Left renal pelvis (tissue), 4 donors: ENCODE results near the gene TMED9. TPM values are rescaled to one million over a fixed set of nuclear protein-coding genes. Genes with fewer than 3 reads are reported as not detected.

ENCODE experiments used
- DNase-seq, 4 donors: peaks; one replicate each; pipeline ENCODE4 v3.0.0-alpha.2; 2013; ENCODE audit warnings: low read depth in 4 of 4, low spot score in 3 of 4
- polyA plus RNA-seq, 4 donors: library from polyadenylated mRNA; unstranded; fragments of 120-200 nt; gene quantifications; one replicate each; pipeline ENCODE4 v1.2.1, GENCODE V29; 2013; ENCODE audit not compliant: insufficient read length in 4 of 4

TMED9 gene
- polyA plus RNA-seq, 4 donors, result 147 to 156 (median 154) TPM

DNA sequence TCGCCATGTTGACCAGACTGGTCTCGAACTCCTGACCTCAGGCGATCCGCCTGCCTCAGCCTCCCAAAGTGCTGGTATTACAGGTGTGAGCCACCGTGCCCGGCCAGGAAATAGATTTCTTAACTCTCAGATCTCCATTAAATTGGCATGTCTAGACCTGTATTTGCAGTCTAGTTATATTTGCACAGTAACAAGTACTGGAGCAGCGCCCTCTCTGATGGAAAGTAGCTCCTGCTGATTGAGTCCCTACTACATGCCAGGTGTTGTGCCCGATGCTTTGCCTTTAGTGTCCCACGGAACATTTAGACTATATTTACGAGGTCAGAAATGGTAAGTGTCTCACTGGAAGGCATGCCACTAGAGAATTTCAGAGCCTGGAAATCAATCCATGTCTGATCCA lies 15.8 kb upstream of the TMED9 start:
- no peak for DNase-seq

DNA sequence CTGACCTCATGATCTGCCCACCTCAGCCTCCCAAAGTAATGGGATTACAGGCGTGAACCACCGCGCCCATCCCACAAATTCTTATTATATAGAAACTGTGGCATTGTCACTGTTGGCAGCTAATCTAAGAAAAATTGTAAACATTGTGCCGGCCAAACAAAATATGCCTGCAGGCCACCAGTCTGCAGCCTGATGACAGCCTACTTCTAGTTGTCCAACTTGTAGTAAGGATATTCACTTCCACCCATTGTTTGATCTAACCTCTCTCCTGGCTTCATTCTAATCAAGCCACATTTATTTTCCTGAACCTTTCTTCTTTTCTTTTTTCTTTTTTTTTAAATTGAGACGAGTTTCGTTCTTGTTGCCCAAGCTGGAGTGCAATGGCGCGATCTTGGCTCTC lies 13.7 kb upstream of the TMED9 start:
- DNase-seq, result no peak

DNA sequence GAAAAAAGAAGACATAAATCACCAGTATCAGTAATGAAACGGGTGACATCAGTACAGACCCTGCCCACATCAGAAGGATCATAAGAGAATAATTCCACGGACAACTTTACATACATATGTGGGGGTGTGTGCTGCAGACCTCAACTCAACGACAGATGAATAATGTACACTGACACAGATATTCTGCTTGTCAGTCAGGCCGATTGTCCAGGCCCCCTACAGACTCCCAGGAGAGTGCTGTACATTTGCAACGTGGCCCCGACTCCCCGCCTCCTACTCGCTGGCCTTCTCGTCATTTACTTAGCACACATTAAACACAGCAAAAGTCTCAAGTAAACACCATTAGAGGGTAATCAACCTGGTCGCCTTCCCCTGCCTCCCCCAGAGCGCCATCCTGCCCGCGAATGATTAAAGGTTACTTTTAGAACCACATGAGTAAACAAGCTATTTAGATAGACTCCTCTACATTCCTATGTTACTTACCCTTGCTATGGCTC lies 3.5 kb upstream of the TMED9 start:
- no peak for DNase-seq

DNA sequence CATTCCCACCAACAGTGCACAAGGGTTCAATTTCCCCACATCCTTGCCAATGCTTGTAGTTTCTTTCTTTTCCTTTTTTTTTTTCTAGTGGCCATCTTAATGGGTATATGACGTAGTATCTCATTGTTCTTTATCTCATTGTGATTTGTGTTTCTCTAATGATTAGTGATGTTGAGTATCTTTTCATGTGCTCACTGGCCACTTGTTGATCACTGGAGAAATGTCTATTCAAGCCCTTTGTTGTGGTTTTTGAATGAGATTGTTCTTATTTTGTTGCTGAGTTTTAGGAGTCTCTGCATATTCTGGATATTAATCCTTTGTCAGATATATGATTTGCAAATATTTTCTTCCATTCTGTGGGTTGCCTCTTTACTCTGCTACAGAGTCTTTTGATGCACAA lies 1.6 kb upstream of the TMED9 start:
- DNase-seq, result no peak

DNA sequence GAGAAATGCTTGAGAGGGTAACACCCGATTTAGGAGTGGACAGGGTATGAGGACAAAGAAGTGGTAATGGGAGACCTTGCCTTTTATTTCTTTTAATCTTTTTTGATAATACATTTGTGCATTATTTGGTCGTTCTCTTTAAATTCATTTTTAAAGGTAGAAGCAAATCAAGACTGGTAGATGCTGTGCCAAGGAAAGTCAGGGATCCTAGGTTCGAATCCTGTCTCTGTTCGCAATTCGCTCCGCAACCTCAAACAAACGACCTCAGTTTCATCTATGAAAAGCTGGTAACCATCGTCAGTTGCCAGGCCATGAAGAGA lies 353 bp upstream of the TMED9 start:
- no peak for DNase-seq

DNA sequence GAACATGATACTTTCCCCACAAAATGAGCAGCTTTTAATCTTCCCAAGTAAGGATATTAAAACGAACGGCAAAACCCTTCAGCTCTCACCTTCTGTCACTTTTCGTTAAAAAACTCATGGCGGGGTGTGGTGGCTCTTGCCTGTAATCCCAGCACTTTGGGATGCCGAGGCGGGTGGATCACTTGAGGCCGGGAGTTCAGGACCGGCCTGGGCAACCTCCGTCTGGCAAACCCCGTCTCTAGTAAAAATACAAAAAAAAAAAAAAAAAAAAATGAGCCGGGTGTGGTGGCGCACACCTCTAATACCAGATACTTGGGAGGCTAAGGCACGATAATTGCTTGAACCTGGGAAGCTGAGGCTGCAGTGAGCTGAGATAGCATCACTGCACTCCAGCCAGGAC lies 902 bp downstream of the TMED9 start:
- DNase-seq, result no peak

DNA sequence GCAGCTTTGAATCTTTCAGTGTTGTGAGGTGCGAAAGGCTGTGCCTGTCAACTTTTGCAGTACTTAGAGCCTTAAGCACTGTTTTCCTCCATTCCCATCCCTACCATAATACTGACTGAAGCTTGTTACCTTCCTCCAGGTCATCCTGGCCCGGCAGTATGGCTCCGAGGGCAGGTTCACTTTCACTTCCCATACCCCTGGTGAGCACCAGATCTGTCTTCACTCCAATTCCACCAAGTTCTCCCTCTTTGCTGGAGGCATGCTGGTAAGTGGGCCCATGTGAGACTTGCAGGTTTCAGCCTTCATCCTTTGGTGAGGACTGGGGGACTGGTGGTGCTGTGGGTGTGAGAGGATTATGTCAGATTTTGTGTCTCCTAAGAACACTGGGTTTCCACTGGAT lies 1.5 kb downstream of the TMED9 start:
- no peak for DNase-seq

DNA sequence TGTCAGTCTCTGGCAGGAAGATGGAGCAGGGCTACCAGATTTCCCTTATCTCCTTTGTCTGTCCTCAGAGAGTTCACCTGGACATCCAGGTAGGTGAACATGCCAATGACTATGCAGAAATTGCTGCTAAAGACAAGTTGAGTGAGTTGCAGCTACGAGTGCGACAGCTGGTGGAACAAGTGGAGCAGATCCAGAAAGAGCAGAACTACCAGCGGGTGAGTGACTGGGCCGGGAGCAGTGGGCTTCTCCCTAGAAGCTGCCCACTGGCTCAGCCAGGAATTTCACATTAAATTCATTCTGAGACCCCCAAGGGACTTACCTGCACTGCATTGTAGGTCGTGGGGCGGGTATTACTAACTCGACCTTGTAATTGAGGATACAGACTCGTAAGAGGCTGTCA lies 2.1 kb downstream of the TMED9 start:
- no peak for DNase-seq

DNA sequence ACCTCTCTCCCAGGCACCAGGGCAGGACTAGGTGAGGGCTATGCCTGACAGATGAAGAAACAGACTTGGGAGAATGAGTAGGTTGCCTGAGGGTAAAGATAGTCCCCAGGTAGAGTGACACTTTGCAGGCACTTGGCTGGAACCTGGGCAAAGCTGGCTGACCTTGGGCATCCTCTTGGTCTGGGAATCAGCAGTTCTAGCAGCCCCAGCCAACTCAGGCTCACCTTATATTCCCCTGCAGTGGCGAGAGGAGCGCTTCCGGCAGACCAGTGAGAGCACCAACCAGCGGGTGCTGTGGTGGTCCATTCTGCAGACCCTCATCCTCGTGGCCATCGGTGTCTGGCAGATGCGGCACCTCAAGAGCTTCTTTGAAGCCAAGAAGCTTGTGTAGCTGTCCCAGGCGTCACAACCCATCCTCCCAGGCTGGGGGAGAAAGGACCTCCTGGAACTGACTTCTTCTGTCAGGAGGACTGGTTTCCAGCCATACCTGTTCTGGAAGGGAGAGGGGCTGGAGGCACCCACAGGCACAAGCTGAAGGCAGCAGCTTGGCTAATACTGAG lies 3.1 kb downstream of the TMED9 start:
- no peak for DNase-seq

DNA sequence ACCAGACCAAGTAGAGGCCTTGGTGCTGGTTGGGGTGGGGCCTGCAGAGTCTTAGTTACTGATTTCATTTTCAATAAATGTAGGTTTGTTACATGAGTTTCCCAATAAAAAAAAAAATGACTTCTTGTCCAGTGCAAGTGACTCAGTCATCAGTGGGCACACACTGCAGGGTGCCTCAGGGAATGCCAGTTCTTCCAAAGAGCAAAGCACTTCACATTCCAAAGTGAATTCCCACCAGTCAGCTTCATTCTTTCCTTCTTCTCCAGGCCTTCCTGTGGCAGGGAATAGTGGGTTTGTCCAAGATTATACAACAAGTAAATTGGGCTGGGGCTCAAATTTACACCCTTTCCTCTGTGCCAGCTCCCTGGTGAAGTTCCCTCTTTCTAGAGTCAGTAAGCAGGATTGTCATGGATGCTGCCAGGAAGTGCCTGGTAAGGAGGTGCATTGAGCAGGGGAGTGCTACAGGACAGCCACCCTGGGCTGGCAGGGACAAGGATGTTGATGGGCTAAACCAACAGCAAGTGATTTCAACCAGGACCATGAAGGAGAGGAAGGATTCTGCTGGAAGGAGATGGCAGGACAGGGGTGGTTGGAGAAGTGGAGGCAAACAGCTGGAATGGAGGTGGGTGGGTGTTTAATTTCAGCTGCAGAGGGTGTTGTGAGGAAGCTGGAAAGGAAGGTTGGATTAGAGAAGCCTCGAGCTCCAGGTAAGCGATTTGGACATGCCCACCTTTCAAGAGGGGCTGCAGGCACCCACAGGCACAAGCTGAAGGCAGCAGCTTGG lies 4.2 kb downstream of the TMED9 start:
- no peak for DNase-seq

DNA sequence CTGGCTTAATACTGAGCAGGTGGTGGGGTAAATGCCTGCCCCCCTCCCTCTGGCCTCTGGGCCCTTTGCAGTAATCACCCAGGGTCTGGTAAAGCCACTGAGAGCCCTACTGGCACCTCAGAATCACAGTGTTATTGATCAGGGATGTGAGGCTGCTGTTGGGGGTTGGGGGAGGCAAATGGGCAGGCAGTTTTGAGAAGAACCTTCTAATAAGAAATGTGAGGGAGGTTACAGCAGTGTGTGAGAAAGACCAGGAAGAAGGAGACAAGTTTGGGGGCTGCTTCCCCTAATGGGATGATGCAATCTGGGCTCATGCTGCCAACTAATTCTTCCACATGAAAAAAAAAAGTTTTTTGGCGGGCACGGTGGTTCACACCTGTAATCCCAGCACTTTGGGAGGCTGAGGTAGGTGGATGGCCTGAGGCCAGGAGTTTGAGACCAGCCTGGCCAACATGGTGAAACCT lies 4.8 kb downstream of the TMED9 start:
- DNase-seq, result no peak

DNA sequence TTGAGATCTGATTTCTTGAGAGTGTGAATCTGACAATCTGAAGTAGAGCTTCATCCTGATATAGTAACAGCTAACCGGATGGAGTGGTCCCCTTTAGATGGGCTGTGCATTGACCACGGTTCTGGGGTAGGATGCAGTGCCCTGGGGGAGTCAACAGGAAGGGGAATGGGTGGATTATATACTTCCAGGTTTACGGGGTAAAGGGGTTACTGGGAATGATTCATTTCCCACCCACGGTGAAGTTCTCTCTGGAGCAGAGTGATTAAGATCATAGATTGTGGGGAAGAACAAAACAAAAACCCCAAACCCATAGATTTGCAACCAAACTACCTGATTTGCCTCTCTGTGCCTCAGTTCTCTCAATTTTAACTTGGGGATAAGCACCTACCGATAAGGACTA lies 6.5 kb downstream of the TMED9 start:
- DNase-seq, result no peak

DNA sequence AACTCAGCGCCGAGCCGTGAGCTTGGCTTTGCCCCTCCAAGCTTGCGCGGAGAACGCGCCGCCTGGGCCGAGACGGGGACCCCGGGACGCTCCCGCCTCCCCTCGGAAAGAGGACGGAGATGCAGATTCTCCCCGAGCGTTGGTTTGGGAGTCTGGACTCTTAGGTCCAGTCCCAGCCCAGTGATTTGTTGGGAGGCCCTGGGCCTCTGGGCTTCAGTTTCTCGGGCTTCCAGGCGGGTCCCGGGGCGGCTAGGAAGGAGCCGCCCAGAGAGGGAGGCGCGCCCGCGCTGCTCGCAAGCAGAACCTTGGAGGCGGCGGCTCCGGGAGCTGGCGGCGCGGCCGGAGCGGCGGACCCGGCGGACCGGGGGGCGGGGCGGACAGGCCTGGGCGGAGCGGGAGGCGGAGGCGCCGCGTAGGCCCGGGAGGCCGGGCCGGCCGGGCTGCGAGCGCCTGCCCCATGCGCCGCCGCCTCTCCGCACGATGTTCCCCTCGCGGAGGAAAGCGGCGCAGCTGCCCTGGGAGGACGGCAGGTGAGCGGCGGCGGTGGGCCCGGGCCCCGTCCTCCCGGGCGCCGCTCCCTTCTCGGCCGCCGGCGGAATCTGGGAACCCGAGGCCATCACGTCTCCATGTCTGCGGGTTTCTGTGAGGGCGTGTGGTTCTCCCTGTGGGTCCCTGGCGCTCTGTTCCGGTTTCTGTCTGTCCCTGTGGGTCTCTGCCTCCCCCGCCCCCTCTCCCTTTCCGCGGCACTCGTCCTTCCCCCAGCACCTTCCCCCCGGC lies 7.9 kb downstream of the TMED9 start, which contains the start of gene B4GALT7:
TSS of gene B4GALT7 (plus strand) at position 402 of the 777 bp plus-strand sequence. CDS start at position 481, 79 bp downstream.
- DNase-seq, result peak in 3 of 4 donors; percentile 41 to 67 (median 63)

DNA sequence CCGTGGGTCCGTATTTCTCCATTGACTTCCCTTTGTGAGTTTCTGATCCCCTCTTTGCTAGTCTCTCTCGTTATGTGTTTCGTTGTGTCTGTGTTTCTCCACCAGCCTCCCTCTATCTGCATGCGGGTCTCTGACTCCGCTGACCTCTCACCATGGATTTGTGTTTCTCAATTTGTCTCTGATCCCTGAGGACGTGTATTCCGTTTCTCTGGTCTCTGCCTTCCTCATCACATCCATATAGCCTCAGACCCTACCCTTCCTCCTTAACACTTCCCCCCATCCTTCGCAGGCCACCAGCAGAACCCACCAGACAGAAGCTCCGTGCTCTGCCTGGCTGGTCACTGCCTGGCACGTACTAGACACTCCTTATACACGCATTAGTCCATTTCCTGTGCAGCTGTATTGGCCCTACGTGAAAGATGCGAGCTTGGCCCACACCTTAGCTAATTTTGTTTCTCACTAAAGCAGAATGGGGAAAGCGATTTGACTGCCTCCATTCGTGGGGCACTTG lies 8.6 kb downstream of the TMED9 start:
- no peak for DNase-seq

DNA sequence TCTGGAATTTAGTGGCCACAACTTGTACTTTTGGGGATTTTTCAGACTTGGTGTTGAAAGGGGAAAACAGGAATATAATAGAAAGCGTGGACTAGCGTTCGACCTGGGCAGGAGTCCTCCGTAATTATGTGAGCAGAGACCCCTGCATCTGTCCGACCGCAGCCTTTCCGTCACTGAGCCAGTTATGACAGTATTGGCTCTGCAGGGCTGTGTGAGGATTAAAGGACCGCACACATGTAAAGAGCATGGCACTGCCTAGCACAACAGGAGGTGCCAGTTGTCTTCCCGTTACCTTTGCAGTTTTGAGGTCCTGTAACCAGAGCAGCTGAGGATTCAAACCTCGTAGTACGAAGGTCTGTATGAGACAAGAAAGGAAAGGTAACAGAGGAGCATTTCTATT lies 9.1 kb downstream of the TMED9 start:
- no peak for DNase-seq

DNA sequence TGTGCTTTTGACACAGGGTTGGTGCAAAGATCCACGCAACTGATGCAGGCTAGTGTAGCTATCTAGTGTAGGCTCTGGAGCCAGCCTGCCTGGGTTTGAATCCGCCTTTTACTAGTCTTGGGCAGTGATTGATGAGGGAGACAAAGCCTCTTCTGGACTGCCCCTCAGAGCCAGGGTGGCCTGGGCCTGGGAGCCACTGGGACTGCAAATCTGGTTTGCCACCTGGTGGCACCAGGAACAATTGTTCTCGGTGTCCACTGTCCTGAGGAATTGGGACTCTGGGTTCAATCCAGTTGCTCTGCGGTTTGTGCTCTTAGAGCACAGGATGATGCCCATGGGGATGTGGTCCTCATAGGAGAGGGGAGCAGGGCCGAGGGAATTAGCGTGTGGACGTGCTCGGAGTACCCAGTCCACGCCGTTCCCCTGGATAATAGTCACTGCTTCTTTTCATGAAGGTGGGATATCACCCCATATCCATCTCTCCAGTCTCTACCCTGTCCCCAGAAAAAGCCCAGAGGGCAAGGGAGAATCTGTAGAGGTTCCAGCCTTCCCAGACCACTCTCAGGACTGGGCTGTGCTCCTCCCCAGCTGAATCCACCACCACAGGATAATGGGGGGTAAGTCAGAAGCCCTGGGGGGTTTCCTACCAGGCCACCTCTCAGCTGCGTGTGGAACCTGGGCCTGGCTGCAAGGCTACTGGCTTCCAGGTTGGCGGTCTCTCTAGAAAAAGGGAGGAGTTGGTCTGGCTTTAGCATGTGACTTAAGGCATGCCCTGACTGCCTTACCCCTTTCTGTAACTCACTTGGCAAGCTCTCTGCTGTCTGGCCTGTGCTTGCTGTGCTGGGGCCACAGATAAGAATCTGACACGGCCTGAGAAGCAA lies 9.8 kb downstream of the TMED9 start:
- no peak for DNase-seq

DNA sequence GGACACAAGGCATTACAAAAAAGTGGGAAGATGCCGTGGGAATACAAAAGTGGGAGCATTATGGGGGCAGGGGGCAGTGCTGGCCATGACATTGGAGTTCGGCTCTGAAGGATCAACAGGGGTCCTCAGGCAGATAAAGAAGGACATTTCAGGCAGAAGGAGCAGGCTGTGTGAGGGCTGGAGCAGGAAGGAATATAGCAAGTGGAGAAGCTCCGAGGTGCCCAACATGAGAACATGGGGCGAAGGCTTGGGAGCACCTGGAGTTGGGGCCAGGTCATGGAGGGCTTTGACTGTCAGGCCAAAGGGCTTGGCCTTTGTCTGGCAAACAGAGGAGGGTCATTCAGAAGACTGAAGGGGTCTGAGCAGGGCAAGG lies 10.4 kb downstream of the TMED9 start:
- no peak for DNase-seq

DNA sequence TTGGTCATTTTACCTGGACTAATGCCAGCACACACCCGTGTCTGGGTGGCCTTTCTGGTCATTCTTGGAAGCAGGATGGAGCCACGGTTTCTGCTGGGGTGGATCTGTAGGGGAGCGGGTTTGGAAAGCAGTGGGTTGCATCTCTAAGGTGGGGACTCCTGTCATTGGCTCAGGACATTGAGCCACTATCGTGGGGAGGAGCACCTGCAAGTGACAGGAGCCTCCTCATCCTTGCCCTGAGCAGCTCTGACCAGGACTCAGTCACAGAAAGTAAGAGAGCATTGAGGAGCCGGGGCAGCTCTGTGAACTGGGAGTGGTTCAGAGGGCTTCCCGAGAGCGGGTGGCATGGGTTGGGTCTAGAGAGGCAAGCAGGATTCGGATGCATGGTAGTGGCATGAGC lies 11.6 kb downstream of the TMED9 start:
- DNase-seq, result no peak

DNA sequence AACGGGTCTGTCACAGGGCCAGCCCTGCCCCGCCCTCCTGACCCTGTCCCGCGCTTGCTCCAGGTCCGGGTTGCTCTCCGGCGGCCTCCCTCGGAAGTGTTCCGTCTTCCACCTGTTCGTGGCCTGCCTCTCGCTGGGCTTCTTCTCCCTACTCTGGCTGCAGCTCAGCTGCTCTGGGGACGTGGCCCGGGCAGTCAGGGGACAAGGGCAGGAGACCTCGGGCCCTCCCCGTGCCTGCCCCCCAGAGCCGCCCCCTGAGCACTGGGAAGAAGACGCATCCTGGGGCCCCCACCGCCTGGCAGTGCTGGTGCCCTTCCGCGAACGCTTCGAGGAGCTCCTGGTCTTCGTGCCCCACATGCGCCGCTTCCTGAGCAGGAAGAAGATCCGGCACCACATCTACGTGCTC lies 12.1 kb downstream of the TMED9 start:
- DNase-seq, result no peak

DNA sequence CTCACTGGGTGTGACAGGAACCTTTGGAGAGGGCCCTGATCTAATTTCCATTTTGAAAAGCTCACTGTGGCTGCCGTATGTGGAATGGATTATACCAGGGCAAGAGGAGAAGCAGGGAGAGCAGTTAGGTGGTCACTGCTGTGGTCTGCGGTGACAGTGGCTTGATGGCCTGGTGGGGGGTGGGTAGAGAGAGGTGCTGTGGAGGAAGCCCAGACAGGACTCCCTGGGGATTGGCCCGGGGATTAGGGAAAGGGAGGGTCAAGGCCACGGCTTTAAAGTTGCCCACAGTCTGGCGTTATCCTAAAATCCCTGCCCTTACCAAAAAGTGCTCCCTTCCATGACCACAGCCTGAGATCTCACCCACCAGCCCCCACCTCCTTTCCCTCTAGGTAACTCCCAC lies 12.7 kb downstream of the TMED9 start:
- no peak for DNase-seq
